Fibroblast of lung (primary cell): ENCODE measurements around the gene GABBR2. TPM values are rescaled to one million over a fixed set of nuclear protein-coding genes. Genes with fewer than 3 reads are reported as not detected.

Experiments used
- DNase-seq, 2 donors: peaks; one replicate each; pipeline versions ENCODE4 v3.0.0 to v3.0.0-alpha.2; 2010; ENCODE audit warnings: low read depth in 2 of 2
- H2AFZ ChIP-seq: 2 replicates; pipeline ENCODE4 v1.5.1; 2012; ENCODE audit warnings: low read length, control low read depth, inconsistent platforms
- H3K27ac ChIP-seq: 2 replicates; pipeline ENCODE4 v1.5.1; 2011; ENCODE audit warnings: low read length, control low read depth; ENCODE audit not compliant: insufficient read depth
- H3K27me3 ChIP-seq: 2 replicates; pipeline ENCODE4 v1.5.1; 2011; ENCODE audit warnings: mild to moderate bottlenecking, low read length; ENCODE audit not compliant: control insufficient read depth, insufficient read depth
- H3K36me3 ChIP-seq: 2 replicates; pipeline ENCODE4 v1.5.1; 2011; ENCODE audit warnings: low read length; ENCODE audit not compliant: control insufficient read depth, insufficient read depth
- H3K4me1 ChIP-seq: 2 replicates; pipeline ENCODE4 v1.5.1; 2011; ENCODE audit warnings: low read length; ENCODE audit not compliant: control insufficient read depth, insufficient read depth; ENCODE audit errors: extremely low read depth
- H3K4me2 ChIP-seq: 2 replicates; pipeline ENCODE4 v1.5.1; 2011; ENCODE audit warnings: low read length, control low read depth; ENCODE audit not compliant: insufficient read depth; ENCODE audit errors: extremely low read depth
- H3K4me3 ChIP-seq, 4 experiments: fragments of 200-600 bp in 1 of 4; sonication (generic) in 1 of 4; replicated peaks in 1 of 4; 2 replicates each; pipeline ENCODE4 v1.5.1; 2011 to 2016; ENCODE audit warnings: low read length in 4 of 4, low read depth in 3 of 4, mild to moderate bottlenecking in 3 of 4, control low read depth in 2 of 4, inconsistent platforms in 1 of 4, mixed read lengths in 1 of 4; ENCODE audit not compliant: insufficient read depth in 1 of 4; ENCODE audit errors: control extremely low read depth in 1 of 4
- H3K79me2 ChIP-seq: 2 replicates; pipeline ENCODE4 v1.5.1; 2012; ENCODE audit warnings: mild to moderate bottlenecking, low read length, inconsistent platforms; ENCODE audit not compliant: control insufficient read depth, insufficient read depth
- H3K9ac ChIP-seq: 2 replicates; pipeline ENCODE4 v1.5.1; 2011; ENCODE audit warnings: mild to moderate bottlenecking, low read length, control low read depth; ENCODE audit not compliant: insufficient read depth
- H3K9me3 ChIP-seq: 2 replicates; pipeline ENCODE4 v1.5.1; 2012; ENCODE audit warnings: low read depth, low read length; ENCODE audit not compliant: control insufficient read depth, insufficient read depth
- H4K20me1 ChIP-seq: 2 replicates; pipeline ENCODE4 v1.5.1; 2011; ENCODE audit warnings: low read length; ENCODE audit not compliant: control insufficient read depth, insufficient read depth; ENCODE audit errors: extremely low read depth
- CTCF ChIP-seq, 2 donors: IDR thresholded peaks in 1 of 2; conservative IDR thresholded peaks in 1 of 2; 1 replicate in 1 of 2; 2 replicates in 1 of 2; pipeline ENCODE4 v1.5.1; 2011 to 2012; ENCODE audit warnings: low read length in 2 of 2, control low read depth in 1 of 2, inconsistent platforms in 1 of 2, low read depth in 1 of 2, mild to moderate bottlenecking in 1 of 2
- EZH2 ChIP-seq: IDR thresholded peaks from 2 replicates; pipeline ENCODE4 v1.5.1; 2012; ENCODE audit warnings: low read length, control low read depth, mild to moderate bottlenecking; ENCODE audit errors: missing control alignments
- polyA plus RNA-seq, 2 donors: library from polyadenylated mRNA; depleted of rRNA in 1 of 2; stranded (reverse) in 1 of 2; unstranded in 1 of 2; fragments of >200 nt; gene quantifications; 2 replicates each; pipeline ENCODE4 v1.2.1, GENCODE V29; 2011 to 2012; ENCODE audit warnings: missing spikeins in 1 of 2
- total RNA-seq: library from RNA; depleted of rRNA; stranded (reverse); fragments of >200 nt; gene quantifications from 2 replicates; pipeline ENCODE4 v1.2.1, GENCODE V29; 2014

The GABBR2 gene
- total and polyA plus RNA-seq, 2 donors (not counting 1 experiment from before 2014, with no cell fraction given), result 0.32 to 0.33 TPM

DNA sequence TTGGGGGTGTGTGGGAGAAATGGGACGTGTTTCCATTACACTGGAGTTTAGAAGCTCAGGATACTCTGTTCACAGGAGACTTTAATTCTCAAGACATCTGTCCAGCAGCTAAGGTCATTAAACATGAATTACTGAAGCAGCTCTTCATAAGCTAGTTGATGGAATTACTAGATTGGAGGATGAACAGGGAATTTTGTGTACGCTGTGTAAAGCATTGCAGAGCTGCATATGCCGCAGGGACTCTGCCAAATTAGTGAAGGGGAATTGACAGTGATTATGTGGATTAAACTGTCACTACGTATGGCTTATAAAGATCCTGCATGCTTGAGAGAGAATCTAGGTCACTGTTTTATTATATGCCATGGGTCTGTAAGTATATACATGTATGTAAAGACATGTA is 275.8 kb downstream of the GABBR2 start:
- H3K4me2 ChIP-seq, result no peak overlapping the region
- H3K4me3 ChIP-seq, result no peak overlapping the region
- H3K36me3 ChIP-seq, result no peaks in the 10 kb centered on the region
- no peak overlapping the region for H2AFZ ChIP-seq
- H3K27ac ChIP-seq, result no peak overlapping the region
- no peaks in the 10 kb centered on the region for H3K4me1 ChIP-seq
- DNase-seq, result no peak
- peaks cover 4% of the 10 kb centered on the region for H3K27me3 ChIP-seq
- H3K9me3 ChIP-seq, result no peaks in the 10 kb centered on the region
- H3K79me2 ChIP-seq, result no peaks in the 10 kb centered on the region
- H3K9ac ChIP-seq, result no peak overlapping the region
- TF ChIP-seq EZH2, result no peak
- no peak for TF ChIP-seq CTCF (conservative IDR thresholded peaks at IDR 0.05 in 1 of 2, IDR thresholded peaks at IDR 0.05 in 1 of 2; ENCODE audit: low read depth in 1 of 2, low read length in 2 of 2)
- H4K20me1 ChIP-seq, result no peaks in the 10 kb centered on the region

DNA sequence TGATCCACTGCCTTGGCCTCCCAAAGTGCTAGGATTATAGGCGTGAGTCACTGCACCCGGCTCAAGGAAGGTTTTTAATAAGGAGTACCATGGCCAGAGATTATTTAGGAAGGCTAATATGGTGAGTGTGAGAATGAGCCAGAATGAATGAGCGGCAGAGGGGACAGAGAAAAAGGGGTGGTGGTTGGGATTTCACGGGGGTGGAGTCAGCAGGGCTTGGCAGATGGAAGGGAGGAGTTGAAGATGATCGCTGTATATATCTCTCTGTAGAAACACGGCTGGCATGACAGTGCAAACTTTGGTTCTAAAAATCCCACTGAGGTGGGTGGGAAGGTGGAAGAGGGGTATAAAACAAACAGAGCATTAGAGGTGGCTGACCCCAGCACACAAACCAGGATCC is 276.6 kb downstream of the GABBR2 start:
- Histone ChIP-seq H3K36me3 (no peaks in the 10 kb centered on the region), H3K4me3 (no peak overlapping the region), H3K4me2 (no peak overlapping the region), H3K79me2 (no peaks in the 10 kb centered on the region), H3K9ac (no peak overlapping the region), H2AFZ (no peak overlapping the region), H4K20me1 (no peaks in the 10 kb centered on the region), H3K27ac (no peak overlapping the region), H3K9me3 (no peaks in the 10 kb centered on the region), H3K27me3 (peaks cover 4% of the 10 kb centered on the region), H3K4me1 (no peaks in the 10 kb centered on the region)
- DNase-seq, result no peak
- no peak for TF ChIP-seq EZH2

- no peak overlapping the region for H3K27ac ChIP-seq
- H3K9ac ChIP-seq, result no peak overlapping the region
- no peak overlapping the region for H3K4me3 ChIP-seq
- no peaks in the 10 kb centered on the region for H3K79me2 ChIP-seq
- peaks cover 4% of the 10 kb centered on the region for H3K27me3 ChIP-seq
- no peak overlapping the region for H3K4me2 ChIP-seq
- H3K9me3 ChIP-seq, result no peaks in the 10 kb centered on the region
- H2AFZ ChIP-seq, result no peak overlapping the region
- no peak for TF ChIP-seq CTCF (conservative IDR thresholded peaks at IDR 0.05 in 1 of 2, IDR thresholded peaks at IDR 0.05 in 1 of 2; ENCODE audit: low read depth in 1 of 2, low read length in 2 of 2)
- no peaks in the 10 kb centered on the region for H3K4me1 ChIP-seq
- peak; percentile 10 to 48 for DNase-seq
- H3K36me3 ChIP-seq, result no peaks in the 10 kb centered on the region
- H4K20me1 ChIP-seq, result no peaks in the 10 kb centered on the region
Observed at GRCh38 chr9:98430535-98431292, 278.0 kb downstream of the GABBR2 start.
